ENCODE results near the gene MCC.

GRCh38 chr5:113186061-113186460, 302.2 kb downstream of the MCC start:
- TF ChIP-seq HDGF (IDR thresholded peaks at IDR 0.05; ENCODE audit: borderline replicate concordance) (no peak), PKNOX1 (IDR thresholded peaks at IDR 0.05) (no peak), FOXM1 (IDR thresholded peaks at IDR 0.05; ENCODE audit: borderline replicate concordance) (no peak), ZNF384 (IDR thresholded peaks at IDR 0.05) (no peak), SP1 (IDR thresholded peaks at IDR 0.05) (no peak), ELF4 (IDR thresholded peaks at IDR 0.05) (no peak), CTBP1 (IDR thresholded peaks at IDR 0.05; ENCODE audit: borderline replicate concordance) (no peak)
